CD4-positive, alpha-beta T cell treated with Interleukin-10 for 1 hour (primary cell): ENCODE measurements around the gene C2CD4C.
"Not testable (repeated sequence)": the region's sequence is repeated elsewhere in the genome, so short reads cannot be mapped to it uniquely, and the experiment has no call there.

Experiments
- DNase-seq: peaks from one replicate; pipeline ENCODE4 v3.0.0-alpha.2; 2020

C2CD4C gene

GRCh38 chr19:438416-438958 lies 29.5 kb upstream of the C2CD4C start:
- DNase-seq, result no peak

- no peak for DNase-seq
Measured at GRCh38 chr19:437041-437440, 28.1 kb upstream of the C2CD4C start.

DNA sequence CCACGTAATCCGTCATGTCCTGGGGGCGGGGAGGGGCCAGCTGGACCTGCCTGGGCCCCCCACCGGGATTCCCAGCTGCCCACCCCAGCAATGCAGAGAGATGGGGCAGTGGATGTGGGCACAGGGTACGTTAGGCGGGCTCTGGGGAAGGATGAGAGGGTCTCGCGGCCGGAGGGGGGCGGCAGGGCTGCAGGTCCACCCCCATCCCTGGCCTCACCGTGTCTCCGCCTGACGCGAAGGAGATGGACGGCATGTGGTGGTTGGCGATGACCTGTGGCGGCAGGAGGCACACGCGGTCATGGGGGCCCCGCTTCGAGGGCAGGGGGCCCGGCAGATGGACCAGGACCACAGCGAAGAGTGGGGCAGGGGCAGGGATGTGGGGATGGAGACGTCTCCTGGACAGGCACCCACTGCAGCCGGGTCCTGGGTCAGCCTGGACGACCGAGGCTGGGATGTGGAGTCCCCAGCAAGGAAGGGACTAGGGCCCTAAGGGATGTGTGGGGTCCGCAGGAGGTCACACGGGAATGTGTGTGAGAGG lies 27.5 kb upstream of the C2CD4C start:
- DNase-seq, result no peak

DNA sequence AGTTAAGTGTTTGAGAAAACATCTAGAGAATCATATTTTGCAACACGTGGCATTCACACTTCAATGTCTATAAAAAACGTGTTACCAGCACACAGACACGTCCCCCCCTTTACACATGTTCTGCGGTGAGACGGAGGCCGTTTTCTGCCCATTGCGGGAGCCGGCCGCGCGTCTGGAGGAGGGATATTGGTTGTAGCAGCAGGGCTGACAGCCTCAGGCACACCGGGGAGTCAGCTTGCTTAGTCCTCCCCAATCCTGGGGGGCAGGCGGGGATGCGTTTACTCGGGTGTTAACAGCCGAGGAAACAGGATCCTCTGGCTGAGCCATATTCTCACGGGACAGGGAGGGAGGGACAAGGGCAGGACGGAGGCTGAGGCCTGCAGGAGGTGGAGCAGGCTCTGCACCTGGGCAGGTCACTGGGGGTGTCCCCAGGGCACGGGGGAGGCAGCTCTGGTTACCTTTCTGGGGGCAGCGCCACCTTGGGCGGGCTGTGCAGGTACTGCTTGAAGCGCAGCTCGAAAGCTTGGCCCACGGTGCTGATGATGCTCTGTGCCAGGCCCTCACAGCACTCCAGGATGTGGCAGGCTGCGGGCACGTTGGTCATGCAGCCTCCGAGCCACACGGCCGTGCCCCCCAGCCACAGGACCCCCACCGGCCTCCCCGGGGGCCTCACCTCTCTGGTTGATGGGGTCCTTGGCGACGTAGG lies 26.9 kb upstream of the C2CD4C start:
- no peak for DNase-seq

- no peak for DNase-seq
Measured at GRCh38 chr19:435056-435706, 26.2 kb upstream of the C2CD4C start.

DNA sequence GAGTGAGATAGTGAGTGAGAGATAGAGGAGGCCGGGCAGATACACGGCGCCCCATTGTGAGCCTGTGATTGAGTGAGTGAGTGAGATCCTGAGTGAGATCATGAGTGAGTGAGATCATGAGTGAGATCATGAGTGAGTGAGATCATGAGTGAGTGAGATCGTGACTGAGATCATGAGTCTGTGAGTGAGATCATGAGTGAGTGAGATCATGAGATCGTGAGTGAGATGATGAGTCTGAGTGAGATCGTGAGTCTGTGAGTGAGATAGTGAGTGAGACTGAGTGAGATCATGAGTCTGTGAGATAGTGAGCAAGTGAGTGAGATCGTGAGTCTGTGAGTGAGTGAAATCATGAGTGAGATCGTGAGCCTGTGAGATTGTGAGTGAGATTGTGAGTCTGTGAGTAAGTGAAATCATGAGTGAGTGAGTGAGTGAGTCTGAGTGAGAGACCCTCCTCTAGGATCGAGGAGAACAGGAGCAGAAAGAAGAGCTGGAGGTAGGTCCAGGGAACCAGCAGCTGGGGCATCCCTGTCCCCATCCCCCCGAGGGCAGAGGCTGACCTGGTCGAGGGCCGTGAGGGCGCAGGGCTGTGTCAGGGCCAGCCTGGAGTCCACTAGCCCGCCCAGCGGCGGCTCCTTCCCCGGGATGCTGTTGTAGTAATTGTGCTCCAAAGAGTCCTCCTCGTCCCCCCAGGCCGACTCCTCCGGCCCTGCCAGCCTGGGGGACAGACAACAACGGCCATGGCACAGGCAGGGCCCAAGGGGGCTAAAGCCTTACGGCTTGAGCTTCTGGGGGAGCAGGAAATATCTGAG lies 25.4 kb upstream of the C2CD4C start:
- DNase-seq, result no peak

DNA sequence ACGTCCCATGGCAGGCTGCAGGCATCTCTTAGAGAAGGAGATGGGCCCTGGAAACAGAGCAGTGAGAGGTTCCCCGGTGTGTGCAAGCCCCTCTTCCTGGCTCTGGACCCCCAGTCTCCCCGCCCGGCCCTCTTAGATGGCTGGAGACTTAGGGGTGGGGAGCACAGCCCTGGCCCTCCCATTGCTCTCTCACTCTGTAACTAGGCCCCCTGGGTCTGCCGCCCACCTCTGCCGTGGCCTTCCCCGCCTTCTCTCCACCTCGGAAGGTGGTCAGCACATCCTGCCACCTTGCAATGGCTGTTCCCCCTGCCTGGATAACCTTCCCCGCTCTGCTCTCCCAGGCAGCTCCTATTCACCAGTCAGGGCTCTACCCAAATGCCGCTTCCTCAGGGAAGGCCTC lies 21.8 kb upstream of the C2CD4C start:
- DNase-seq, result no peak

DNA sequence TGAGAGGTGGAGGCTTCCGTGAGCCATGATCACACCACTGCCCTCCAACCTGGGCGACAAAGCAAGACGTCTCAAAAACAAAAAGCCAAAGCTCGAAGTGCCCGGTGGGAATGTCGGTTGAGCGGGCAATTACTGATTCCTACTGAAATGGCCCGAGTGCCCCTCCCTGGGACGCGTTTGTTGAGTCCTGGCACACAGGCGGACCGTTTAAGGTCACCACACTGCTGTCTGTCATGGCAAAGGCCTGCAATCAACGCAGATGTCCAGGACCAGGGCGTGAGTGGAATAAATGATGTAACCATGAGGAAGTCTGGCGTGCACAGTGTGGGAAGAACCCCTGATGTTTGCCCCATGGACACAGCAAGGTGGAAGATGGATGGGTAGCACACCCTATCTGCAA lies 19.2 kb upstream of the C2CD4C start:
- no peak for DNase-seq

DNA sequence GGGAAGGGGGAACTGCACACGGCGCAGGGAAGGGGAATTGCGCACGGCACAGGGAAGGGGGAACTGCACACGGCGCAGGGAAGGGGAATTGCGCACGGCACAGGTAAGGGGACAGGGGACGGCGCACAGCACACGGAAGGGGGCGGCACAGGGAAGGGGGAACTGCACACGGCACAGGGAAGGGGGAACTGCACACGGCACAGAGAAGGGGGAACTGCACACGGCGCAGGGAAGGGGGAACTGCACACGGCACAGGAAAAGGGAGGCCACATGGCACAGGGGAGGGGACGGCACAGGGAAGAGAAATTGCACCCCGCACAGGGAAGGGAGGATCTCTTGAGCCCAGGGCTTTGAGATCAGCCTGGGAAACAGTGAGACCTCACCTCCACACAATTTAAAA lies 18.7 kb upstream of the C2CD4C start:
- DNase-seq, result not testable (repeated sequence)

- no peak for DNase-seq
Measured at GRCh38 chr19:426725-427445, 17.9 kb upstream of the C2CD4C start.

DNA sequence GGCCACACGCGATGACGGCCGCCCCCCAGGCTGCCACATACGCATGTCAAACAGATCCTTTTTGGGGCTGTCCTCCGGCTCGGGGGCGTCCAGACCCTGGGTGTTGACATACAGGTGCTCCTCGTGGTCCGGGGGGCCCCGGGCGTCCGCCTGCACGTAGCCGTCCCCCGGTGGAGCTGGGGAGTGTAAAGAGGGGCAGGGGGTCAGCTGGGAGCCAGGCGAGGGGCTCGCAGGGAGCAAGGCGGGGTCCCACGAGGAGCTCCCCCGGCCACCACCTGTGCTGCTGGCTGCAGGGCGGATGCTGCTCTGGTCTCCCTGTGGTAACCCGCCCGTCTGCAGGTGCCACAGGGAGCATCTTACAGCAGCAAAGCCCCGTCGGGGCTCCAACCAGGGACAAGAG lies 16.1 kb upstream of the C2CD4C start:
- DNase-seq, result no peak

- no peak for DNase-seq
Measured at GRCh38 chr19:424546-424945, 15.6 kb upstream of the C2CD4C start.

DNA sequence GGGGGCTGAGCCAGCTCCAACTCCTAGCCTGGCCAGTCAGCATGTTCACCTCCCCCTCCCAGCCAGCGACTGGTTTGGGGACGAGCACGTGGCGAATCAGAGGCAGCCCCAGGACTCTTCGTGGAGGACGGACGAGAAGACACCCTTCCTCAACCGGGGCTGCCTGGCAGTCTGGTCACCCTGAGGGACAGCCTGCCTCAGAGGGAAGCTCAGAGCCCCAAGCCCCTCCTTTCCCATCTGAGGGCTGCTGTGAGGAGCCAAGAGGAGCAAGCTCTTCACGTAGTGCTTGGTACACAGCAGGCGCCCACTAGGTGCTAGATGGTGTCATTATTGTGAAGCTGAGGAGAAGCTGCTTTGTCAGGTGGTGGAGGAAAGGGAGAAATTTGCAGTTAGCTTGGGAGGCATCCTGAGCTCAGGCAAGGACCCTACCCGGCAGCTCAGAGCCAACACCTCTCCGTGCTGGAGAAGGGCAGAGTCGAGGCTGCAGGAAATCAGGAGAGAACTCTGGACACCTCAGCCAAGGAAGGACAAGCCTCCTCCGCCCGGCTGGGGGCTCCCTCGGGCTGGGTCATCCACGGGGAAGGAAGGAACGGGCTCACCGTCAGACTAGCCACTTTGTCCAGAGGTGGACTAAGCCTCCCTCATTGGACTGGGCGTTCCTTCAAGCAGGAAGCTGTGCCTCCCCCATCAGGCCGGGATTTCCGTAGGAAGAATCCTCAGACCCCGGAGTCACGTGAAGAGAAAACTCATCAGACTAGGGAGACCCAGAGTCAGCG lies 14.9 kb upstream of the C2CD4C start:
- no peak for DNase-seq

- DNase-seq, result not testable (repeated sequence)
Measured at GRCh38 chr19:422917-423226, 13.9 kb upstream of the C2CD4C start.

DNA sequence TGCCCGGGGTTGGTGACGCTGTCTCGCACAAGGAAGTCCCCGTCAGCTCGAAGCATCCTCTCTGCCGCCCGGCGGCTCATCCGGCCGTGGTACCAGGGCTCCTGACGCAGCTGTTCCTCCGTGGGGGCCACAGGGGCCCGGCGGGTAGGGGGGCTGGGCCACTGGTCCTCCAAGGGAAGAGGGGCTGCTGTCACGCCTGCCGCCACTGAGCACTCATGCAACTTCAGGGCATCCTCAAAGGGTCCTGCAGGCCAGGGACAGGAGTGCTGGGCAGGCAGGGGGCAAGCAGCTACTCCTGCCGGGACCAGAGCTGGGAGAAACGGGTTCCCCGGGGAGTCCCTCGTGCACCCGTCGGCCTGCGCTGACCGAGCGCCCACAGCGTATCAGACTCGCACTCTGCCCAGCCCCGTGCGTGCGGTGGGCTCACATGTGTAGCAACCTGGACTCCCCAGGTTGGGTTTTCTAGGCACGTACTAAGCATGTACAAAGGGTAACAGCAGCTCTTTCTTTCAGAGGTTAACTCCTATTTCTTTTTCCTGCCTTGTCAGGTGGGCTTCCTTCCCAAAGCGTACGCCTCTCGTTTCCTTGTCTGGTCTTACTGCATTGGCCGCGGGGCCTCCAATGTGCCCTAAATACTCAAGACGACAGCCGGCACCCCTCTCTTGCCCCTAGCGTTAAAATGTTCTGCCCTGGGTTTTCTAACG lies 13.4 kb upstream of the C2CD4C start:
- DNase-seq, result no peak

- DNase-seq, result no peak
Measured at GRCh38 chr19:419721-420515, 11.0 kb upstream of the C2CD4C start.

- DNase-seq, result no peak
Measured at GRCh38 chr19:418761-419671, 10.1 kb upstream of the C2CD4C start.

DNA sequence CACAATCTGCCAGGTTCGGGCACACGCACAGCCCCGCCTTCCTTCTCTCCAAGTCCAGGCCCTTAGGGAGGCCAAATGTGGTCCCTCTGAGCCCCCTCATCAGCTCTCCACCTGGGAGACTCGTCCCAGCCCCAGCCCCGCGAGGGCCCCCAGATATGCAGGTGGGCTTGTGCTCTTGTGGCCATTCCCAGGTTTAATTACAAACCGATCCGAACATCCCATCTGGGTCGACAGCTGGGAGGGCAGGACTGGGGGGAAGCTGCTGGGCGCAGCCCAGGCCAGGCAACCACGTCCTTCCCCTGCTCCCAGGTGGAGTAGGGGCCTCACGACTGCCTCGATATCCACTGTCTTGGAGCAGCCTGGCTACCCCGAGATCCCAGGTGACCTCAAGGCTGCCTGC lies 7.5 kb upstream of the C2CD4C start:
- DNase-seq, result no peak

GRCh38 chr19:415292-415691 lies 6.3 kb upstream of the C2CD4C start:
- DNase-seq, result no peak
